Measurements from ENCODE around the gene PCDH12. TPM values are rescaled to one million over a fixed set of nuclear protein-coding genes. Genes with fewer than 3 reads are reported as not detected.
A peak's percentile ranks its signal among the peaks of the same experiment; 100 is the strongest.

PCDH12 gene
- total and polyA plus RNA-seq, 10 donors: 2.1 to 72.0 (median 33.4) TPM

GRCh38 chr5:141950207-141951005 is 7.6 kb downstream of the PCDH12 start:
- H3K4me1 ChIP-seq: peaks cover 20 to 98% (median 72%) of the 10 kb centered on the region in 6 donors
- H3K27me3 ChIP-seq (replicated peaks in 1 of 7): no peaks in the 10 kb centered on the region
- no peak for DNase-seq
- no peaks in the 10 kb centered on the region for H3K9me3 ChIP-seq
- H3K36me3 ChIP-seq: peaks cover 0 to 30% (median 4%) of the 10 kb centered on the region in 6 donors
- TF ChIP-seq CTCF (IDR thresholded peaks at IDR 0.05 in 8 of 11, conservative IDR thresholded peaks at IDR 0.05 in 3 of 11) (no peak), POLR2AphosphoS5 (IDR thresholded peaks at IDR 0.05) (no peak), POLR2A (IDR thresholded peaks at IDR 0.05) (no peak)
- intact Hi-C loops (cut with DNase I; ENCODE audit: low total_unique reads): loop anchor here (10.0 kb wide), 1 partner anchor 66 kb away; no protein-coding TSS in a partner anchor
- WGBS, 5 donors: 90 to 96% (median 92%) methylated on average over 3 of the region's 3 CpGs
- H3K27ac ChIP-seq: no peak overlapping the region
- no peak overlapping the region for H3K4me3 ChIP-seq

GRCh38 chr5:141949511-141949910 is 8.5 kb downstream of the PCDH12 start:
- Histone ChIP-seq H3K4me1 (peaks cover 20 to 99% (median 74%) of the 10 kb centered on the region in 6 donors), H3K9me3 (no peaks in the 10 kb centered on the region), H3K27me3 (replicated peaks in 1 of 7) (no peaks in the 10 kb centered on the region), H3K27ac (no peak overlapping the region), H3K4me3 (no peak overlapping the region), H3K36me3 (peaks cover 0 to 37% (median 4%) of the 10 kb centered on the region in 6 donors)
- 63 to 85% (median 79%) methylated on average over 2 of the region's 2 CpGs for WGBS, 5 donors
- no peak for DNase-seq
- intact Hi-C loops (cut with DNase I; ENCODE audit: low total_unique reads): no loop called here
- TF ChIP-seq POLR2A (IDR thresholded peaks at IDR 0.05): no peak
- TF ChIP-seq CTCF (IDR thresholded peaks at IDR 0.05 in 8 of 11, conservative IDR thresholded peaks at IDR 0.05 in 3 of 11): no peak
- TF ChIP-seq POLR2AphosphoS5 (IDR thresholded peaks at IDR 0.05): no peak

- Histone ChIP-seq H3K4me1 (peaks cover 20 to 99% (median 75%) of the 10 kb centered on the region in 6 donors), H3K36me3 (peaks cover 0 to 42% (median 5%) of the 10 kb centered on the region in 6 donors), H3K27me3 (replicated peaks in 1 of 7) (no peaks in the 10 kb centered on the region), H3K9me3 (no peaks in the 10 kb centered on the region), H3K4me3 (no peak overlapping the region), H3K27ac (no peak overlapping the region)
- DNase-seq: no peak
- no peak for TF ChIP-seq CTCF (IDR thresholded peaks at IDR 0.05 in 8 of 11, conservative IDR thresholded peaks at IDR 0.05 in 3 of 11)
- TF ChIP-seq POLR2AphosphoS5 (IDR thresholded peaks at IDR 0.05): no peak
- TF ChIP-seq POLR2A (IDR thresholded peaks at IDR 0.05): no peak
- intact Hi-C loops (cut with DNase I; ENCODE audit: low total_unique reads): no loop called here
- WGBS, 5 donors: 74 to 97% (median 86%) methylated on average over 2 of the region's 2 CpGs
Measured at GRCh38 chr5:141948812-141949211, 9.2 kb downstream of the PCDH12 start.

- Histone ChIP-seq H3K4me3 (no peak overlapping the region), H3K4me1 (peaks cover 20 to 98% (median 68%) of the 10 kb centered on the region in 6 donors), H3K9me3 (no peaks in the 10 kb centered on the region), H3K27ac (peak overlapping the region in 6 of 8 donors; percentile 1 to 65 (median 38)), H3K27me3 (replicated peaks in 1 of 7) (no peaks in the 10 kb centered on the region), H3K36me3 (peaks cover 0 to 46% (median 5%) of the 10 kb centered on the region in 6 donors)
- TF ChIP-seq POLR2A (IDR thresholded peaks at IDR 0.05) (no peak), POLR2AphosphoS5 (IDR thresholded peaks at IDR 0.05) (peak in 1 of 3 donors; percentile 47)
- intact Hi-C loops (cut with DNase I; ENCODE audit: low total_unique reads): no loop called here
- WGBS, 5 donors: 46 to 75% (median 50%) methylated on average over 4 of the region's 4 CpGs
- no peak for DNase-seq
Measured at GRCh38 chr5:141947316-141947715, 10.7 kb downstream of the PCDH12 start.

All from spleen (tissue), 11 donors.